GM10248 (cell line): ENCODE results near the gene KBTBD13.

Experiments
- CTCF ChIA-PET: fragments of 300-600 bp; sonication (Branson Sonifier 250); formaldehyde crosslinking; extraction: SDS; loops from one replicate; lab custom pipeline; 2021; ENCODE audit warnings: antibody characterized with exemption; lab: Yijun Ruan, JAX
- POLR2A ChIA-PET: fragments of 350-650 bp; sonication (Branson Sonifier 250); formaldehyde crosslinking; extraction: SDS; loops from one replicate; lab custom pipeline; 2020; ENCODE audit warnings: antibody characterized with exemption; lab: Yijun Ruan, JAX
- DNase-seq: peaks from one replicate; pipeline ENCODE4 v3.0.0; 2012; ENCODE audit errors: extremely low spot score
- CTCF ChIP-seq: IDR thresholded peaks from 2 replicates; pipeline ENCODE4 v1.5.1; 2012; ENCODE audit warnings: mild to moderate bottlenecking, low read depth; ENCODE audit errors: extremely low read depth, missing control alignments, control extremely low read depth

KBTBD13 gene

GRCh38 chr15:65056868-65057548 is 19.5 kb upstream of the KBTBD13 start:
- CTCF ChIA-PET, result interaction anchor here (2.7 to 9.0 kb wide), 5 partner anchors 13 to 45 kb away, joined by 11 to 72 read pairs (median 35); partner anchors contain the start of genes KBTBD13 and RASL12
- DNase-seq, result no peak

DNA sequence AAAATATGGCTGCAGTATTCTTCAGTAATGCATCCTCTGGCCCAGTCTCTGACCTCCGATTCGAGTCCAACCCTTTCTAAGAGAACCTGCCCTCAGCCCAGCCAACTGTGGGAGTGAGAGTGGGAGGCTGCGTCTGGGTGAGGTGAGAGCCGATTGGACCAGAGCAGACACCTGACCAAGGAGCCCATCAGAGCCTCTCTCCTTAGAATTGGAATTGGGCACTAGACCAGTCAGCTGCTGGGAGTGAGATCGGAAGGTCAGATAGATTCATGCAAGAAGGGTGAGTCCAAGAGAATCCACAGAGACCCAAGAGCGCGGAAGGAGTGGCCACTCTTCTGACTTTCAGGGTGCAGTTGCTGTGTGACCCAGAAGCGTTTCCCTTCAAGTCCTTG is 19.0 kb upstream of the KBTBD13 start:
- POLR2A ChIA-PET, result no interaction called here
- no peak for TF ChIP-seq CTCF
- DNase-seq, result no peak
- CTCF ChIA-PET, result no interaction called here

More at GRCh38 chr15:65056868-65057548, 19.5 kb upstream of the KBTBD13 start:
- no peak for TF ChIP-seq CTCF
- POLR2A ChIA-PET, result no interaction called here

GRCh38 chr15:65058394-65059368 is 17.9 kb upstream of the KBTBD13 start:
- no peak for TF ChIP-seq CTCF
- CTCF ChIA-PET, result interaction anchor here (1.1 to 7.3 kb wide), 4 partner anchors 15 to 326 kb away, joined by 3 to 29 read pairs (median 5); partner anchors contain the start of gene KBTBD13
- POLR2A ChIA-PET, result no interaction called here
- no peak for DNase-seq

- POLR2A ChIA-PET, result no interaction called here
Measured at GRCh38 chr15:65059369-65059750, 17.2 kb upstream of the KBTBD13 start.

DNA sequence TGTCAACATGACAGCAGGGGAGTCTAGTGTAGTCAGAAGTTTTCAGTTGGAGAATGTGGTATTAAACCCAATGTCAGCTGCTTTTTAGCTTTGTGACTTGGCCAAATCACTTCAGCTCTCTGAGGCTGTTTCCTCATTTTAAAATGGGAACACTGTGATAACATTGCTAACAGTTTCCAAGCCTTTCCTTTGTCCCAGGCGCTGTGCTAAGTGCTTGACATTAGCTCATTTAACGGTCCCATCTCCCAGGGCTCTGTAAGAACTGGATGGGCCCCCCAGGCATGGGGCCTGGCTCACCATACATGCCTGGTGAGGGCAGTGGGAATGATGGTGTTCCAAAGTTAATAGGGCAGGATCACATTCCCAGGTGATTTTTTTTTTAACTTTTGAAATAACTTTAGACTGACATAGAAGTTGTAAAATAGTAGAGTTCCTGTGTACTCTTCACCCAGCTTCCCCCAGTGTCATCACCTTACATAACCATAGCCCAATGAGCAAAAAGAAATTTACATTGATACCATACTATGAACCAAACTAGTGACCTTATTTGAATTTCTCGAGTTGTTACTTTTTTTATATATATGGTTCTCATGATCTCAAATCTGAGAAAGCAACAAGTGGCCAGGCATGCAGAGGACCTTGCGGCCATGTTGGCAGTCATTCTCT is 16.5 kb upstream of the KBTBD13 start:
- POLR2A ChIA-PET, result no interaction called here
- CTCF ChIA-PET, result interaction anchor here (1.1 to 7.3 kb wide), 4 partner anchors 16 to 328 kb away, joined by 3 to 29 read pairs (median 5); partner anchors contain the start of gene KBTBD13
- DNase-seq, result no peak
- no peak for TF ChIP-seq CTCF

More at GRCh38 chr15:65059369-65059750, 17.2 kb upstream of the KBTBD13 start:
- TF ChIP-seq CTCF, result no peak
- no peak for DNase-seq
- CTCF ChIA-PET, result interaction anchor here (1.1 to 7.3 kb wide), 4 partner anchors 15 to 327 kb away, joined by 3 to 29 read pairs (median 5); partner anchors contain the start of gene KBTBD13
